Measurements from ENCODE around the gene PTK6.
A peak's percentile ranks its signal among the peaks of the same experiment; 100 is the strongest.

PTK6 gene

GRCh38 chr20:63578224-63579016 lies 41.2 kb upstream of the PTK6 start:
- Histone ChIP-seq H3K27me3 (replicated peaks; ENCODE audit: insufficient read depth, low read length) (peaks cover 78% of the 10 kb centered on the region), H3K4me1 (ENCODE audit: low read length) (peaks cover 5% of the 10 kb centered on the region; the same call in 1 of the 2 replicates), H2AFZ (ENCODE audit: low read length) (no peak overlapping the region), H3K4me2 (ENCODE audit: low read depth, low read length) (no peak overlapping the region), H4K20me1 (ENCODE audit: insufficient read depth, low read length) (no peaks in the 10 kb centered on the region), H3F3A (ENCODE audit: insufficient read depth, low read length) (no peaks in the 10 kb centered on the region), H3K27ac (ENCODE audit: low read length) (no peak overlapping the region), H3K79me2 (ENCODE audit: low read length) (peaks cover 4% of the 10 kb centered on the region; the same call in 1 of the 2 replicates), H3K4me3 (ENCODE audit: low read length) (no peak overlapping the region), H3K9me3 (replicated peaks; ENCODE audit: insufficient read depth, low read length) (no peaks in the 10 kb centered on the region), H3K9ac (ENCODE audit: low read length) (no peak overlapping the region), H3K9me2 (replicated peaks; ENCODE audit: insufficient read depth, low read length) (no peaks in the 10 kb centered on the region), H3K36me3 (replicated peaks; ENCODE audit: insufficient read depth, low read length) (no peaks in the 10 kb centered on the region)
- no peak for TF ChIP-seq EZH2phosphoT487 (IDR thresholded peaks at IDR 0.05; ENCODE audit: low read length)
- TF ChIP-seq, protein P1, sequence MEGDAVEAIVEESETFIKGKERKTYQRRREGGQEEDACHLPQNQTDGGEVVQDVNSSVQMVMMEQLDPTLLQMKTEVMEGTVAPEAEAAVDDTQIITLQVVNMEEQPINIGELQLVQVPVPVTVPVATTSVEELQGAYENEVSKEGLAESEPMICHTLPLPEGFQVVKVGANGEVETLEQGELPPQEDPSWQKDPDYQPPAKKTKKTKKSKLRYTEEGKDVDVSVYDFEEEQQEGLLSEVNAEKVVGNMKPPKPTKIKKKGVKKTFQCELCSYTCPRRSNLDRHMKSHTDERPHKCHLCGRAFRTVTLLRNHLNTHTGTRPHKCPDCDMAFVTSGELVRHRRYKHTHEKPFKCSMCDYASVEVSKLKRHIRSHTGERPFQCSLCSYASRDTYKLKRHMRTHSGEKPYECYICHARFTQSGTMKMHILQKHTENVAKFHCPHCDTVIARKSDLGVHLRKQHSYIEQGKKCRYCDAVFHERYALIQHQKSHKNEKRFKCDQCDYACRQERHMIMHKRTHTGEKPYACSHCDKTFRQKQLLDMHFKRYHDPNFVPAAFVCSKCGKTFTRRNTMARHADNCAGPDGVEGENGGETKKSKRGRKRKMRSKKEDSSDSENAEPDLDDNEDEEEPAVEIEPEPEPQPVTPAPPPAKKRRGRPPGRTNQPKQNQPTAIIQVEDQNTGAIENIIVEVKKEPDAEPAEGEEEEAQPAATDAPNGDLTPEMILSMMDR (IDR thresholded peaks at IDR 0.05; ENCODE audit: low read length) = peak; percentile 47
- DNase-seq = no peak

DNA sequence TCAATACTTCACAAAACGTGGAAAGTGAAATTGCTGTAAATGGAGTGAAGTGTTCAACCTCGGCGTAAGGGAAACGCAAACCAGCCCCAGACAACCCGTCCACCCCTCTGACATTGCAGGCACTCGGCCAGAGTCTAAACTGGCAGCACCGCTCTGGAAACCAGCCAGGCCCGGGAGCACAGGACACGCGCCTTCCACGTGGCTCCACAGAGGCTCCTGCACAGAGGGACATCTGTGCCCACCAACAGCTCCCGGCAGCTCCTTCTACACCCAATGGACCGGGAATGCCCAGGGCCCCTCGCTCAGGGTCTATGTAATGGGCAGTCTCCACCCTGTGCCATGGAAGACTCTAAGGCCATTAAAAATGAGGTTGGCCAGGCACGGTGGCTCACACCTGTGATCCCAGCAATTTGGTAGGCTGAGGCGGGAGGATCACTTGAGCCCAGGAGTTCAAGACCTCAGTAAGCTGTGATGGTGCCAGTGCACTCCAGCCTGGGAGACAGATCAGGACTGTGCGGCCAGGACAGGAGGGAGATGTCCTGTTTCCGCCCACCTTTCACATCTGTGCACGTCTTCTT lies 40.2 kb upstream of the PTK6 start:
- Histone ChIP-seq H3K79me2 (ENCODE audit: low read length) (peaks cover 4% of the 10 kb centered on the region; the same call in 1 of the 2 replicates), H3K4me3 (ENCODE audit: low read length) (no peak overlapping the region), H3K9me2 (replicated peaks; ENCODE audit: insufficient read depth, low read length) (no peaks in the 10 kb centered on the region), H3K27ac (ENCODE audit: low read length) (no peak overlapping the region), H3K4me1 (ENCODE audit: low read length) (peaks cover 5% of the 10 kb centered on the region; the same call in 1 of the 2 replicates), H3K4me2 (ENCODE audit: low read depth, low read length) (no peak overlapping the region), H3K9me3 (replicated peaks; ENCODE audit: insufficient read depth, low read length) (no peaks in the 10 kb centered on the region), H3K9ac (ENCODE audit: low read length) (no peak overlapping the region), H3K27me3 (replicated peaks; ENCODE audit: insufficient read depth, low read length) (peaks cover 69% of the 10 kb centered on the region), H3F3A (ENCODE audit: insufficient read depth, low read length) (no peaks in the 10 kb centered on the region), H4K20me1 (ENCODE audit: insufficient read depth, low read length) (no peaks in the 10 kb centered on the region), H2AFZ (ENCODE audit: low read length) (no peak overlapping the region), H3K36me3 (replicated peaks; ENCODE audit: insufficient read depth, low read length) (no peaks in the 10 kb centered on the region)
- no peak for TF ChIP-seq EZH2 (optimal IDR thresholded peaks at IDR 0.05; ENCODE audit: low read depth, low read length)
- TF ChIP-seq, protein P1 (IDR thresholded peaks at IDR 0.05; ENCODE audit: low read length) = no peak
- no peak for TF ChIP-seq EZH2phosphoT487 (IDR thresholded peaks at IDR 0.05; ENCODE audit: low read length)
- DNase-seq = no peak

DNA sequence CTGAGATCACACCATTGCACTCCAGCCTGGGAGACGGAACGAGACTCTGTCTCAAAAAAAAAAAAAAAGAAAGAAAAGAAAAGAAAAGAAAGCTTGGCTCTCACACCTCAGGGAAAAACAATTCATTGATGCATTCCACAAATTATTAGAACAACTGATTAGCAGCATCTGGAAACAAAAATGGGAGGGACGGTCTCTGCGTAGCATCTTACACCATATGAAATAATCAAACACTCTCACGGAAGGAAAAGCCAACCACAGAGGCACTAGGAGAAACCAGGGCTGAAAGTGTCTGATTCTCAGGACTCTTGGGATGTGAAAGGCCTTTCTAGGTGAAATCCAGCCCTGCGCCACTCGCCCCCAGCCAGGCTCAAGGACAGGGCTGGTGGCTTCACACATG lies 39.1 kb upstream of the PTK6 start:
- no peak overlapping the region for H3K9ac ChIP-seq (ENCODE audit: low read length)
- H3K4me3 ChIP-seq (ENCODE audit: low read length) = no peak overlapping the region
- H3F3A ChIP-seq (ENCODE audit: insufficient read depth, low read length) = no peaks in the 10 kb centered on the region
- peaks cover 59% of the 10 kb centered on the region for H3K27me3 ChIP-seq (replicated peaks; ENCODE audit: insufficient read depth, low read length)
- H3K79me2 ChIP-seq (ENCODE audit: low read length) = peaks cover 4% of the 10 kb centered on the region; the same call in 1 of the 2 replicates
- no peaks in the 10 kb centered on the region for H3K9me3 ChIP-seq (replicated peaks; ENCODE audit: insufficient read depth, low read length)
- H3K36me3 ChIP-seq (replicated peaks; ENCODE audit: insufficient read depth, low read length) = no peaks in the 10 kb centered on the region
- H3K4me1 ChIP-seq (ENCODE audit: low read length) = peaks cover 5% of the 10 kb centered on the region; the same call in 1 of the 2 replicates
- no peaks in the 10 kb centered on the region for H4K20me1 ChIP-seq (ENCODE audit: insufficient read depth, low read length)
- H3K9me2 ChIP-seq (replicated peaks; ENCODE audit: insufficient read depth, low read length) = no peaks in the 10 kb centered on the region
- TF ChIP-seq, protein P1 (IDR thresholded peaks at IDR 0.05; ENCODE audit: low read length) = no peak
- no peak for TF ChIP-seq EZH2phosphoT487 (IDR thresholded peaks at IDR 0.05; ENCODE audit: low read length)
- no peak for TF ChIP-seq EZH2 (optimal IDR thresholded peaks at IDR 0.05; ENCODE audit: low read depth, low read length)
- no peak overlapping the region for H3K4me2 ChIP-seq (ENCODE audit: low read depth, low read length)
- DNase-seq = no peak
- H3K27ac ChIP-seq (ENCODE audit: low read length) = no peak overlapping the region
- no peak overlapping the region for H2AFZ ChIP-seq (ENCODE audit: low read length)

Measured in MM.1S (cell line).